ENCODE data around the gene B4GALT7.
"Not testable (repeated sequence)": the region's sequence is repeated elsewhere in the genome, so short reads cannot be mapped to it uniquely, and the experiment has no call there.

DNA sequence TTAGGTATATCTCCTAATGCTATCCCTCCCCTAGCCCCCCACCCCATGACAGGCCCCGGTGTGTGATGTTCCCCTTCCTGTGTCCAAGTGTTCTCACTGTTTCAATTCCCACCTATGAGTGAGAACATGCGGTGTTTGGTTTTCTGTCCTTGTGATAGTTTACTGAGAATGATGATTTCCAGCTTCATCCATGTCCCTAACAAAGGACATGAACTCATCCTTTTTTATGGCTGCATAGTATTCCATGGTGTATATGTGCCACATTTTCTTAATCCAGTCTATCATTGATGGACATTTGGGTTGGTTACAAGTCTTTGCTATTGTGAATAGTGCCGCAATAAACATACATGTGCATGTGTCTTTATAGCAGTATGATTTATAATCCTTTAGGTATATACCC, 35.0 kb downstream of the B4GALT7 start:
- TF ChIP-seq, protein P1, sequence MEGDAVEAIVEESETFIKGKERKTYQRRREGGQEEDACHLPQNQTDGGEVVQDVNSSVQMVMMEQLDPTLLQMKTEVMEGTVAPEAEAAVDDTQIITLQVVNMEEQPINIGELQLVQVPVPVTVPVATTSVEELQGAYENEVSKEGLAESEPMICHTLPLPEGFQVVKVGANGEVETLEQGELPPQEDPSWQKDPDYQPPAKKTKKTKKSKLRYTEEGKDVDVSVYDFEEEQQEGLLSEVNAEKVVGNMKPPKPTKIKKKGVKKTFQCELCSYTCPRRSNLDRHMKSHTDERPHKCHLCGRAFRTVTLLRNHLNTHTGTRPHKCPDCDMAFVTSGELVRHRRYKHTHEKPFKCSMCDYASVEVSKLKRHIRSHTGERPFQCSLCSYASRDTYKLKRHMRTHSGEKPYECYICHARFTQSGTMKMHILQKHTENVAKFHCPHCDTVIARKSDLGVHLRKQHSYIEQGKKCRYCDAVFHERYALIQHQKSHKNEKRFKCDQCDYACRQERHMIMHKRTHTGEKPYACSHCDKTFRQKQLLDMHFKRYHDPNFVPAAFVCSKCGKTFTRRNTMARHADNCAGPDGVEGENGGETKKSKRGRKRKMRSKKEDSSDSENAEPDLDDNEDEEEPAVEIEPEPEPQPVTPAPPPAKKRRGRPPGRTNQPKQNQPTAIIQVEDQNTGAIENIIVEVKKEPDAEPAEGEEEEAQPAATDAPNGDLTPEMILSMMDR (IDR thresholded peaks at IDR 0.05), result not testable (repeated sequence)
- not testable (repeated sequence) for TF ChIP-seq EP300 (IDR thresholded peaks at IDR 0.05)

Measured in tibial nerve (tissue), 4 donors.